T-helper 9 cell (primary cell): ENCODE data around the gene BYSL.

ENCODE experiments used
- DNase-seq: peaks from one replicate; pipeline ENCODE4 v3.0.0-alpha.2; 2020
- total RNA-seq, 2 donors: gene quantifications; one replicate each; lab custom pipeline; 2026; lab: John Stamatoyannopoulos, UW

Gene BYSL, protein sequence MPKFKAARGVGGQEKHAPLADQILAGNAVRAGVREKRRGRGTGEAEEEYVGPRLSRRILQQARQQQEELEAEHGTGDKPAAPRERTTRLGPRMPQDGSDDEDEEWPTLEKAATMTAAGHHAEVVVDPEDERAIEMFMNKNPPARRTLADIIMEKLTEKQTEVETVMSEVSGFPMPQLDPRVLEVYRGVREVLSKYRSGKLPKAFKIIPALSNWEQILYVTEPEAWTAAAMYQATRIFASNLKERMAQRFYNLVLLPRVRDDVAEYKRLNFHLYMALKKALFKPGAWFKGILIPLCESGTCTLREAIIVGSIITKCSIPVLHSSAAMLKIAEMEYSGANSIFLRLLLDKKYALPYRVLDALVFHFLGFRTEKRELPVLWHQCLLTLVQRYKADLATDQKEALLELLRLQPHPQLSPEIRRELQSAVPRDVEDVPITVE
- total RNA-seq, result 1.2 to 18.1 reads per million in 2 donors

DNA sequence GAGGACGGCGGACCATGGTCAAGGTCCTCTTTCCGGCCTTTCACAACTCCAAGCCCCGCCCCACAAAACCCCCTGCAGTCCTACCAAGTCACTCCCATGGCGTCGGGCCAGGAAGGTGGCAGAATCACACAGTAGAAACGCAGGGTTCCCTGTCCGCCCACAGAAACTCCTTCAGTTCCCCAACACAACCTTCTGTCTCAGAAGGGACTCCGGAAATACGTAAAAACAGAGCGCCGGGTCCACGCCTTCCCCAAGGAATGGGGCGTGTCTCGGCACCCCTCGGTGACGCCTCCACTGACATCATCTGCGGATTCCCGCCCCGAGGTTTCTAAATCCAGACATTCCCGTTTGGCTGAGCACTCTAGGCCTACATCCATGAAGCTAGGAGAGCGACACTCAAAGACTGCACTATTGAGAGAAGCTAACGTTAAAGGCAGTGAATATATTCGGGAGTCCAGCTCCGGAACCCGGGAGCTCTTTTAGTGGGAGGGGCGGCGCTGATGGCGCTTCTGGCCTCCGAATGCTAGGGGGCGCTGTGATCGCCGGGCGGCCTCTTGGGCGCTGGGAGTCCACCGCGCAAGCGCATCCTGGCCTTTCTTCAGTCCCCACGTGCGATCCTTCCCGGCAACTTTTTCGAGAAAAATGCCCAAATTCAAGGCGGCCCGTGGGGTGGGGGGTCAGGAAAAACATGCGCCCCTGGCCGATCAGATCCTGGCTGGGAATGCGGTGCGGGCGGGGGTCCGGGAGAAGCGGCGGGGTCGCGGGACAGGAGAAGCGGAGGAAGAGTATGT lies at the start of gene BYSL, which contains the start of gene MED20:
Gene BYSL (plus strand): TSS at position 579 of the 791 bp plus-strand sequence. CDS start 64 bp downstream, at position 643.
Gene MED20 (minus strand): TSS at position 219 of the 791 bp plus-strand sequence. CDS start 121 bp downstream, at position 98.
- DNase-seq, result peak; percentile 90

DNA sequence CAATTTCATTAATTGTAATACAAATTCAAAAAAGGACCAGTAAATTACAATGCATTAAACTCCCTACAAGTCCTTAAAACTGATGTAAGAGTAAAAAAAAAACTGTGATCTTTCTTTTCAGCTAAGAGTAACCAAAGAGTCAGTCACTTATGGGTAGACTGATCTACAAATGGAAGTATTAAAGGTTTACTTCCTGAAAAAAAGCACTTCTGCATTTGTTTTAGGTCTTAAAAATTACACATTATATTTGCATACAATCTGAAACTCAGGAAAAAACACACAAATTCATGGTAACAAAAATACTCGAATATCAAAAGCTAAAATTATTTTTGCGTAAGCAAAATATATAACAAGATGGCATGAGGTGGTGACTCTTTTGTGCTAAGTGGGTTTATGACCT lies 49.6 kb upstream of the BYSL start:
- no peak for DNase-seq

DNA sequence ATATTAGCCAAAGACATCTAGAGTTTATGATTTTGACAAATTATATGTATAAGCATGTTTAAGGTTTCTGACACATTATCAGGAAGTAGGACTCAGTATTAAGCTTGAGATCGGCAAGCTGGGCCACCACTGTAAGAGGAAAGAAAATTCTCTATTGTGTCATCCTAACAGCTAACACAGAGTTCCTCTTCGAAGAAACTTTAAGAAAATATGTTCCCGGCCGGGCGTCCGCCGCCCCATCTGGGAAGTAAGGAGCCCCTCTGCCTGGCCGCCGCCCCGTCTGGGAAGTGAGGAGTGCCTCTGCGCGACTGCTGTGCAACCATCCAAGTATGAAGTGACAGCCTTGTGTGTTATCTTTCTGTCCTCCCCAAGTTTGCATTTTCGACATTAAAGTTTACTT lies 49.2 kb upstream of the BYSL start:
- DNase-seq, result no peak

DNA sequence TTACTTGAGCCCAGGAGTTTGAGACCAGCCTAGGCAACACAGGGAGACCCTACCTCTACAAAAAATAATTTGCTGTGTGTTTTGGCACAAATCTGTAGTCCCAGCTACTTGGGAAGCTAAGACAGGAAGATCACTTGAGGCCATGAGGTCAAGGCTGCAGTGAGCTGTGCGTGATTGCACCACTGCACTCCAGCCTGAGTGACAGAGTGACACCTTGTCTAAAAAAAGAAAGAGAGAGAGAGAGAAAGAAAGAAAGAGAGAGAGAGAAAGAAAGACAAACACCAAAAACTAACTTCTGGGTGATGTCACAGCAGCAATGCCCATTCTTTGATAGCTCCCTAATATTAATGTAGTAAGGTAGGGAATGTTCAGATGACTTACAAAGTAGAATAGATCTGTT lies 46.6 kb upstream of the BYSL start:
- no peak for DNase-seq

DNA sequence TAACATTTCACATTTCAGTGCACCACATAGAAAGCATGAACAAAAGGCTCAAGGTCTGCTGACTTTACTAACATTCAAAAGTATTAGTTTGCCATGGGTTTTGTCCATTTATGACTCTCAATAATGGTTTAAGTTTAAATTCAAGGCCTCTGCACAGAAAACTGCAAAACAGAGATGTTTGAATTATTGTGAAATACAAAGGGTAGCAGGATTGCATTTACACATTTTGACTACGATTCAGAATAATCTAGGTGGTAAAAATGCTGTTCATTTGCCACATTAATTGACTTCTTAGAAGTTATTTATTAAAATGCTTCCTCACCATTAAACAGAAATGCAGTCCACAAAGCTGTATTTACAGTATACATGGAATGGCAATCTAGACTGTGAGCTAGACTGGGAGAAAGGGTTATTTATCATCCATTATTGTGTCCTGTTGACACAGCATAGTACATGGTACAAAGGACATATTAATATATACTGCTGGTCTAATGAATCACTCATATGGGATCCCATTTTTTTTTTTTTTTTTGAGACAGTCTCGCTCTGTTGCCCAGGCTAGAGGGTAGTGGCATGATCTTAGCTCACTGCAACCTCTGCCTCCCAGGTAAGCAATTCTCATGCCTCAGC lies 44.1 kb upstream of the BYSL start:
- no peak for DNase-seq

DNA sequence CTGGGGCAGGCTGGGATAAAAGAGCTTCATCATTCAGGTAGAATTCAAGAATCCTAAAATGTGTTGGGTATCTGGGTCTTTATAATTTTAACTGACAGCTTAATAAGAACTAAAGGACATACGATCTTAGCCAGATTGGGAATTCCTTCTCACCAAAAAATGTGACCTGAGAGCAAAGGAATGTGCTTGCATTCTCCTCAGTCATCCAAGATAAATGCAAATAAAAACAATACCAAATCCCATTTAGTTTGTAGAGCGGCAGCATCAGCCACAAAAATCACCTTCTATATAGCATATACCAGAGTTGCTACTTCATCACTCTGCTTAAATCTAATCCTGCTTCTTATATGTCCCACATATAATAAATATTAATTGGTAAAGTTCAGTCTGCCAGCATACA lies 43.1 kb upstream of the BYSL start:
- DNase-seq, result no peak

DNA sequence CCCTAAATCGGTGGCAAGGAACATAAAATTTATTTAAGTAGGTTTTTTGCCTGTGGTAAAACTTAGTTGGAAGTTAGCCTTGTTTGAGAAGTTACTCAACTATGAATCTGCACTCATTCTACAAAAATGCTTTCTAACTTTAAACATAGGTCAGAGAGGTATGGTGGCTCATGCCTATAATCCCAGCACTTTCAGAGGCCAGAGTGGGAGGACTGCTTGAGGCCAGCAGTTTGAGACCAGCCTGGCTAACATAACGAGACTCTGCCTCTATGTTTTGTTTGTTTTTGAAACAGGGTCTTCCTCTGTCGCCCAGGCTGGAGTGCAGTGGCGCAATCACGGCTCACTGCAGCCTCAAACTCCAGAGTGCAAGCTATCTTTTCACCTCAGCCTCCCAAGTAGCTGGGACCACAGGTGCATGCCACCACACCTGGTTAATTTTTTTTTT lies 42.3 kb upstream of the BYSL start:
- DNase-seq, result no peak

DNA sequence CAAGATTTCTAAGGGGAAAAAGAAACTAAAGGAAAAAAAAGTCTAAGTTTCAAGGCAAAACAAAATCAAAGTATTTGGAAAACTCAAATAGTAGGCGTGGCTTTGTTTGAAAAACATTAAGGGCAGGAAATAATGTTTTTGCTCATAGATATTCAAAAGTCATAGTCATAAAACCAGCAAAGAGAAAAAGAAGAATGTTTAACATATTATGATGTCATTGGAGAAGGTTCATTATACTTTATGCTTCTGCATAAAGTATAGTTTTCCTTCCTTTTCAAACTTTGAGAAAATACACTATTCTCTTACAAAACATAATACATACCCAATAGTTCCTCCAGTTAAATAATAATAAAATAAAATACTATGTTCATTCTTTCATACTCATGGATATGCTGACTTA lies 39.8 kb upstream of the BYSL start:
- no peak for DNase-seq

DNA sequence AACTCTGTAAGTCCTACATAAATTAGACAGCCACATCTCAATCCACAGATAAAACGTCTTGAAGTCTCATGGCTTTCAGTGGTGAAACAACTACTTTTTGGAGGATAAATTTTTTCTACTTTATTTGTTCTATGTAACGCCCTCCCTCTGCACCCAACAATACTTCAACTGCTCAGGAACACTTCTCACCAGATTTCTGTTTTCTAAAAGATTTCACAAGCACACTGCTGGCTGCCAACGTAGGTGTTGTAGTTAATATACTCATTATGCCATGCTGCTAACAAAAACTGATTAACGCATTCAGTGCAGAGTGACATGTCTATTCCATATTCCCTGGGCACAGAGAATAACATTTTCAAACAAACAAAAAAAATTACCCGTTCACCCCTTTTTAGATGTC lies 36.3 kb upstream of the BYSL start:
- DNase-seq, result no peak

DNA sequence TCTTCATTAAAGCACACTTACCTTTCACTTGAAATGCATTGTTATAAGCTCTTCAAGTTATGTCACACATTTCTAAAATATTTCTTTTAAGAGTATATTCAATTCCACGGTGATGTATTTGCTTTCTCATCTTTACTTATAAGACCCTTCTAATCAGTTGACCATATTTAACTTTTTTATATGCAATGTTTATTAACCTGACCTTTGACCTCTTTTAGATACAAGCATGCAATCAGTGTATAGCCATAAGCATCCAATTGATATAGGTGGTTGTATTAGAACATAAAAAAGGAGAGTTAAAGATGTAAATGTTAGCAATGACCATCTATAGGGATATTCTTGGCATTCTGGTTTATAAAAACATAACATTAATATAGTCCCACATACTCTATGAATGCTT lies 35.4 kb upstream of the BYSL start:
- no peak for DNase-seq

DNA sequence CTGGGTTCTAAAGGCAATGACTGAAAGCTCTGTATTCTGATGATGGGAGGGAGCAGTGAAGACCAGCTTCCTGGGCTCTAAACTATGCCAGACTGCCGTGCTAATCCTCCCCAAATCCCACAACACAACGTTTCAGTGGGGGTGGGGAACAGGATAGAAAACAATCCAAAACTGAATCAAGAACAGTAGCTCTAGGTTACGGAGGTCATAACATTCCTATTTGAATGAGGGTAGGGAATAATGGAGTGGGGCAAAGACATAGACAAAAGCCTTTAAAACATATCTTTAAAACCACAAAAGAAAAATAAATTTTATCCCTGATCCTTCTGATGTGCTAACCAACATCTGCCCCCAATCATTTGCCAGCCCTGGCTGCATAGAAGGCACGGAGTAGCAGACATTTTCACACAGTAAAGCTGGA lies 34.0 kb upstream of the BYSL start:
- DNase-seq, result no peak

DNA sequence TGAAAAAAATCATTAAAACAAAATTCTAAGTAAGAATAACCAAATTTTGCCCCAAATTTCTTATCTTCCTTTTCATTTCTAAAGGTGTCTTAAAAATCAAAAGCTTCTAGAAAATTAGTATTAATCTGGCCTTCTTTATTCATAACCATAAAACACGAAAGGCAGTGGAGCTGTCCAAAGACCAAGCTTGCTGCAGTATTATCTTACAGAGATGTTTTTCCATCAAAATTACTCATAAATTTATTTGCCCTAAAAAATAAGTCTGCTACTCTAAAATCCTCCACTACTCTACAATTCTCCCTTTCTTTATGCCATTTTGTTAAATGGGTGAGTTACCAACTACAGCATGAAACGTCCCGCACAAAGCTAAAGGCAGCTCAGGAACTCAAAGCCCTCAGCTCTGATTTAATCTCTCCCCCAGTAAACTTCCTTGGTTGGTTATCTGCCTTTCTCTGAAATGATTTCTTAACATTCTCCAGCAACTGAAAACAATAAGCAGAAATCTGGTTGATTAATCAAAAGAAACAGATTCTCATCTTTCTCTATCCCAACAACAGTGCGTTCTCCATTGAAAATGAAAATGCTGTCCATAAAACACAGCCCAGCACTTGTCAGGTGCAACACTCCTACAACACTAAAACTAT lies 28.3 kb upstream of the BYSL start:
- no peak for DNase-seq

DNA sequence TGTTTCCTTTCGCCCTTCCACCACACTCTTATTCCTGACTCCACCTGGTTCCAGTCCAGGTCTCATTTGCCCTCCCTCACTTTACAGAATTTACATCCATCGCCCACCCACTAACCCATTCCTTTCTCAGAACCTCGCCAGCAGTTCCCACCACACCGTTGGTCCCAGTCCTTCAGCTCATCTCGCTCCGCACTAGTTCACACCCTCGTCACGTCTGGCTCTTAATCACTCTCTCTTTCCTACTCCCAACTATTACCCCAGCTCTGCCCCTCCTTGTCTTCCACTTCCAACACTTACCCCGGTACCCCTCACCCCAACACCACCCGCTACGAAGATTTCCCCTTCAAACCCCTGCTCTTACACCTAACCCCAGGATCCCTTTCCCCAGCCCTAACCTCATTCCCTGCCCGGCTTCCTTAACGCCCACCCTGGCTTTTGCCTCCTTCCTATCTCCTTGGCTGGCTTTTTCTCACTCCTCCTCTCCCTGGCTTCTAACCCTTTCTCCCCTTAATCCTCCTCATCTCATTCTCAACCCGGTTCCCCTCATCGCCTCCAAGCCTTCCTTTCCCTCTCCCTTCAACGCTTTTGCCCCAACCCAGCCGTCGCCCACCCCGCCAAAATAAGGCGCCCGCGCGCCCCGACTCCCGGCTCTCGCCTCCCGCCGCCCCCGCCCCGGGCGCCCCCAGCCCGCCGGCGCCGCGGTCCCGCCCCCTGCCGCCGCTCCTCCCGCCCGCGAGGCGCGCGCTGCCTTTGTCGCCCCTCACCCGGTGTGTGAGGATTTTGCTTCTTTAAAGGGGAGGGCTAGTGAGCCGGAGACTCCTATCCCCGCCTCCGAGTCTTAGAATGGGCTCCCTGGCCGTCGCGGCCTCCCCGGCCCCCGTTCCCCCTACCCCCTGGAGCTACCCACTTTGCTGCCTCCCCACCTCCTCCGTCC lies 26.7 kb upstream of the BYSL start:
- no peak for DNase-seq

DNA sequence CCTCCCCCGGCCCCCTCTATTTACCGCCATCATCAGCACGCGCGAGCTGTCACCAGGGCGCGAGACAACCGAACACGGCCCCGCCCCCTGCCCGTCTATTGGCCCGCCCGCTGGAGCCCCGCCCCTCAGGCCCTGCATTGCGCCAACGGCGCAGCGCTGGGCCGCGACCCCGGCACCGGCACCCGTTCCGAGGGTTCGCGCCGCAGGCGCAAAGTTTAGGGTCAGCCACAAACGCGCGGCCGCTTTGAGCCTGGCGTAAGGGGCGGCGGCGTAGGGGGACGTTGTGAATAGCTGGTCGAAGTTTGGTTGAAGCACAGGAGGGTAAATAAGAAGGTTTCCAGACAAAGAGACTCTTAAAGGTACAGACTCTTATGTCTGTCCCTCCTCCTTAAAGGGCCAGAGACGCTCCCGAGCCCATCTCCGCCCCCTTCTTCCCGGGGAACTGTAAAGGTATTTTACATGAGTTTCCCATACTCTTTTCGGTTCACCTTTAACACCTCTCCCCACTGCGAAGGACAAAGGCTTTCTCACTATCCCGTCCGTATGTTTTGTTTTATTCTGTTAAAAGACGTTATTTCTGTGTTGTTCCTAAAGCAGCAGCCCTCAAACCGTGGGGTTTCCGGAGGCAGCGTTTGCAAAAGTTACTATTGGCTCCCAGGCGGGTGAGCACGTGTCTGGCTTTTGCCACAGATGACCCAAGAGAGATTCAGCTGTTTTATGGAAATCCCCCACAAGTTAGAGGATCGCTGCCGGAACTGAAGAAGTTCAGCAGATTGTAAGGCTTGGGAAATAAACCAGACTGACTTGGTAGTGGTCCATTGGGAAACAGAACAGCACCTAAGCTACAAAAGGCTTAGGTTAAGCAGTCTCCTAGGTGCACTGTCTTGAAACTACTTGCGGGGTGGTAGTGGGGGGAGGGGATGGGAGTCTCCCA lies 25.7 kb upstream of the BYSL start, which contains the start of gene USP49:
Gene USP49 (minus strand): TSS at position 76 of the 934 bp plus-strand sequence. CDS start 88,392 bp downstream, outside the sequence.
- peak; percentile 93 for DNase-seq

DNA sequence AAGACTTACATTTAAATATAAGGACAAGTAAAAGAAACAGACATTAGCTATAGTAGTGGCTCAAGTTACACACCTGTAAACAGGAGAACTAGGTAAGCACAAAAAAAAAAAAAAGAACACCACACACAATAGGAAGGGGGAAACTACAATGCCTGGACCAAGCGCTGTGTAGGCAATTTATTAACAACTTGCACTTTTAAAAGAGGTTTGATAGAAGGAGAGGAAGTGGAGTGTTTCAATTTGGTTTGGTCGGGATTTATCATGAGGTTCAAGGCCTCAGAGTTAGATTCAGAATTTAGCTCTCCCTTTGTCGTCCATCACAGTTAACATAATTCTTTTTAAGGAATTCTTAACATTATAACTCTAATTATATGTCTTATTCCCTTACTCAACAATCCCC lies 25.0 kb upstream of the BYSL start:
- DNase-seq, result no peak

DNA sequence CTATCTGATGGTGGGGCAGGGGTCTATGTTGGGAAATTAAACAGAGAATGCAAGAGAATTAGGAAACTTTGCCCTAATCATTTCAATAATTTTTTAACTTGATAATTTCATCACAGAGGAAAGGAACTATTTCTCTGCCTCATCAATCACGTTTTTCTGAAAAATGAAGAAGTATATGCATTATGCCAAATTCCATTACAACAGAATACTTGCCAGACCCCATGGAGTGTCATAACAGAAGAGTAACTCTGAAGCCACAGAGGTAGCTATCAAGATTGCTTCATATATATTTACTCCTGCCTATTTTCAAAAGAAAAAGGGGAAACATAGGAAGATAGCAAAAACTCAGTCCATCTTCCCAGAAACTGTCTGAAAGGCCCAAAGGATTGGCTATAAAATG lies 20.4 kb upstream of the BYSL start:
- DNase-seq, result no peak

DNA sequence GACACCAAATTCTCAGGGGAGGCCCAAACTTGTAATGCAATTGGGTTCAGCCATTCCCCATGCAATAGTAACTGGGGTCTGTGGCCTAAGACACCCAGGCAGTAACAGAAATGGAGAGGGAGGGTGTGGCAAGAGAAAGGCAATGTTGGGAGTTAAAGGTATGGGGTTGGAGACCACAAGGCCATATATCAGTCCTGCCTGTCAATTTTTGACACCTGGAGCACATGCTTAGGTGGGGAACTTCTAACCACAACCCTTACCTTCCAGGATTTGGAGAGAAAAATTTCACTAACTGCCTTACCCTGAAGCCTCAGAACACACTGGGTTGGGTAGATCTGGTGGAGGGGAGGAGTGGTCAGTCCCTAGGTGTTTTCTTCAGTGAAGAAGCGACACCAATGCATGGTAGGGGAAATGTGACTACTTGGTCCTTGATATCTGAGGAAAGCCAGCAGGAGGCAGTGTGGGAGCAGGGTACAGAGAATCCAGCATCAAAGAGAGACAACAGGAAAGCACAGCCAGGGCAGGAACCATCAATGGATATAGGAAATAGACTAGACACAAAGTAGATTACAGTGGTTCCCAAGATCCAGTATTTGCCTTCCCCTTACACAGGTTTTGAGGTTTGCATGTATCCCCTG lies 19.3 kb upstream of the BYSL start:
- DNase-seq, result peak; percentile 50

DNA sequence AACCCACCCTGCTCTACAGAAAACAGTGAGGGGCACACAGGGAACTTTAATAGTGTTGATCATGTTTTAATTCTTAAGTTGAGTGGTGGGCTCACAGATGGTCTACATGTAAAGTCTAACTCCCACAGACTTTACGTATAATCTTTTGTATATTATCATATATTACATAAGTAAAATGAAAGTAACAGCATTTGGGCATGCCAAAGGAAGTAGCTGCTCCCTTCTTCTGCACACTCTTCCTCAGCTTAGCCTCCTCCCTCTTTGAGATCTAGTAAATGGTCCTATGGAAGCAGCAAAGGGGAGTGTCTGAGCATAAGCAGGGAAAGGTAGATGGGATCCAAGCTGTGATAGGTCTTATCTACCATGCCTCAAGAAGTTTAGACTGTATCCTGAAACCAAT lies 11.6 kb upstream of the BYSL start:
- DNase-seq, result no peak

DNA sequence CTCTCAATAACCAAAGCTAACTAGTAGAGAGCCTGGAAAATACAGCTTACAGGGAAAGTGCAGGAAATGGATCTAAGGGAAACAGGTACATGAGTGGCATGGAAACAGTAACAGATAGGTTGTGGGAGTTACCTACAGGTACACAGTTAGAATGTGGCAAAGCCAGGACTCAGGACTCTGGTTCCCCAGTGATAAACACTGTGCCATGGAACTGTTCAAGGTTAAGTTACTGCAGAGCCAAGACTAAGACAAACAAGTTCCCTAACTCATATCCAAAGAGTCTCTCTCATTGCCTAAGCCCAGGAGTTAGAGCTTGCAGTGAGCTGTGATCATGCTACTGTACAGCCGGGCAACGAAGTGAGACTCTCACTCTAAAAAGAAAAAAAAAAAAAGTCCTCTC lies 7.0 kb upstream of the BYSL start:
- DNase-seq, result no peak
